Liver (tissue), 9 donors: Measurements from ENCODE around the gene FMN1. TPM values are rescaled to one million over a fixed set of nuclear protein-coding genes. Genes with fewer than 3 reads are reported as not detected.

ENCODE experiments used
- DNase-seq: peaks from one replicate; pipeline ENCODE4 v3.0.0-alpha.2; 2017; ENCODE audit warnings: low spot score
- H3K27ac ChIP-seq, 2 donors: one replicate each; pipeline ENCODE4 v1.7.0; 2013; ENCODE audit warnings: inconsistent platforms in 2 of 2, low read length in 2 of 2, control low read depth in 1 of 2, low read depth in 1 of 2, mild to moderate bottlenecking in 1 of 2
- H3K27me3 ChIP-seq, 4 donors: one replicate each; pipeline versions ENCODE4 v1.6.1 to v1.7.0; 2013; ENCODE audit warnings: low read length in 3 of 4, inconsistent platforms in 1 of 4, mild to moderate bottlenecking in 1 of 4, moderate library complexity in 1 of 4; ENCODE audit not compliant: control insufficient read depth in 4 of 4, insufficient read depth in 4 of 4
- H3K36me3 ChIP-seq, 4 donors: one replicate each; pipeline versions ENCODE4 v1.6.1 to v1.7.0; 2013; ENCODE audit warnings: low read length in 3 of 4, mild to moderate bottlenecking in 3 of 4, low read depth in 1 of 4, moderate library complexity in 1 of 4; ENCODE audit not compliant: control insufficient read depth in 4 of 4, insufficient read depth in 3 of 4
- H3K4me1 ChIP-seq, 4 donors: one replicate each; pipeline versions ENCODE4 v1.6.1 to v1.7.0; 2013; ENCODE audit warnings: low read length in 3 of 4, mild to moderate bottlenecking in 3 of 4, moderate library complexity in 1 of 4; ENCODE audit not compliant: control insufficient read depth in 4 of 4, insufficient read depth in 4 of 4
- H3K4me3 ChIP-seq, 3 donors: one replicate each; pipeline versions ENCODE4 v1.6.1 to v1.7.0; 2013; ENCODE audit warnings: low read length in 3 of 3, control low read depth in 1 of 3, low read depth in 1 of 3, mild to moderate bottlenecking in 1 of 3
- H3K9ac ChIP-seq, 2 donors: one replicate each; pipeline ENCODE4 v1.7.0; 2013; ENCODE audit warnings: low read length in 2 of 2, mild to moderate bottlenecking in 2 of 2, moderate library complexity in 2 of 2, control low read depth in 1 of 2, low read depth in 1 of 2
- H3K9me3 ChIP-seq, 4 donors: one replicate each; pipeline versions ENCODE4 v1.6.1 to v1.7.0; 2013; ENCODE audit warnings: low read length in 3 of 4; ENCODE audit not compliant: control insufficient read depth in 4 of 4
- ATF3 ChIP-seq: IDR thresholded peaks from 2 replicates; pipeline ENCODE4 v1.6.1; 2016; ENCODE audit warnings: antibody characterized with exemption
- CTCF ChIP-seq: fragments of 150-350 bp; IDR thresholded peaks from 2 replicates; pipeline ENCODE4 v1.5.1; 2017; ENCODE audit warnings: improper control_type of control experiment, low read depth, low read length; ENCODE audit not compliant: missing input control
- EGR1 ChIP-seq, 2 donors: IDR thresholded peaks; 2 replicates each; pipeline ENCODE4 v1.6.1; 2016 to 2018; ENCODE audit warnings: antibody characterized with exemption in 2 of 2, low read depth in 2 of 2
- FOXA1 ChIP-seq: IDR thresholded peaks from 2 replicates; pipeline ENCODE4 v1.6.1; 2016; ENCODE audit warnings: antibody characterized with exemption
- FOXA2 ChIP-seq: IDR thresholded peaks from 2 replicates; pipeline ENCODE4 v1.6.1; 2016; ENCODE audit warnings: antibody characterized with exemption
- GABPA ChIP-seq, 2 donors: IDR thresholded peaks in 1 of 2; conservative IDR thresholded peaks in 1 of 2; 2 replicates each; pipeline ENCODE4 v1.6.1; 2016; ENCODE audit warnings: antibody characterized with exemption in 2 of 2, mild to moderate bottlenecking in 1 of 2, moderate library complexity in 1 of 2
- HNF4A ChIP-seq, 2 donors: conservative IDR thresholded peaks; 2 replicates each; pipeline ENCODE4 v1.6.1; 2016; ENCODE audit warnings: antibody characterized with exemption in 2 of 2, mild to moderate bottlenecking in 2 of 2
- HNF4G ChIP-seq: IDR thresholded peaks from 2 replicates; pipeline ENCODE4 v1.6.1; 2016; ENCODE audit warnings: antibody characterized with exemption
- JUND ChIP-seq, 2 donors: IDR thresholded peaks; 2 replicates each; pipeline ENCODE4 v1.6.1; 2016; ENCODE audit warnings: antibody characterized with exemption in 2 of 2
- RAD21 ChIP-seq, 2 donors: IDR thresholded peaks; 2 replicates each; pipeline ENCODE4 v1.6.1; 2016; ENCODE audit warnings: antibody characterized with exemption in 2 of 2, mild to moderate bottlenecking in 2 of 2
- REST ChIP-seq: IDR thresholded peaks from 2 replicates; pipeline ENCODE4 v1.6.1; 2016; ENCODE audit warnings: antibody characterized with exemption, mild to moderate bottlenecking
- RXRA ChIP-seq, 2 donors: IDR thresholded peaks; 2 replicates each; pipeline ENCODE4 v1.6.1; 2017 to 2018; ENCODE audit warnings: antibody characterized with exemption in 2 of 2, mild to moderate bottlenecking in 1 of 2
- SP1 ChIP-seq: IDR thresholded peaks from 2 replicates; pipeline ENCODE4 v1.6.1; 2018; ENCODE audit warnings: antibody characterized with exemption, mild to moderate bottlenecking
- TAF1 ChIP-seq: conservative IDR thresholded peaks from 2 replicates; pipeline ENCODE4 v1.6.1; 2016; ENCODE audit warnings: antibody characterized with exemption, mild to moderate bottlenecking
- YY1 ChIP-seq: IDR thresholded peaks from 2 replicates; pipeline ENCODE4 v1.6.1; 2016; ENCODE audit warnings: antibody characterized with exemption, mild to moderate bottlenecking
- ZBTB33 ChIP-seq: IDR thresholded peaks from 2 replicates; pipeline ENCODE4 v1.6.1; 2016; ENCODE audit warnings: antibody characterized with exemption
- WGBS: extraction: QIAGEN DNeasy Blood & Tissue Kit; methylation state at CpG from one replicate; pipeline ENCODE4 v1.1.7; 2013; 5-methylcytosine and 5-hydroxymethylcytosine counted together
- polyA plus RNA-seq, 2 donors: library from polyadenylated mRNA; stranded (reverse) in 1 of 2; unstranded in 1 of 2; fragments of 200-250 nt in 1 of 2; fragments of >200 nt in 1 of 2; fragmentation: Nextera tagmentation in 1 of 2; extraction: Ambion mirVana in 1 of 2; gene quantifications; one replicate each; pipeline versions ENCODE4 v1.2.1 to v1.2.3, GENCODE V29; 2013 to 2015
- total RNA-seq, 2 donors: library from RNA; depleted of rRNA; stranded (reverse); fragments of >200 nt; gene quantifications; one replicate each; pipeline ENCODE4 v1.2.3, GENCODE V29; 2014
- TF ChIP-seq, protein P1 (sequence below): IDR thresholded peaks from 2 replicates; pipeline ENCODE4 v1.6.1; 2016; ENCODE audit warnings: antibody characterized with exemption
- donor health status: healthy.
- donor health status: healthy.
- donor health status: healthy.
- donor health status: healthy.
- donor health status: healthy.

Gene FMN1
- total and polyA plus RNA-seq, 4 donors = 0.21 to 5.4 (median 0.53) TPM

DNA sequence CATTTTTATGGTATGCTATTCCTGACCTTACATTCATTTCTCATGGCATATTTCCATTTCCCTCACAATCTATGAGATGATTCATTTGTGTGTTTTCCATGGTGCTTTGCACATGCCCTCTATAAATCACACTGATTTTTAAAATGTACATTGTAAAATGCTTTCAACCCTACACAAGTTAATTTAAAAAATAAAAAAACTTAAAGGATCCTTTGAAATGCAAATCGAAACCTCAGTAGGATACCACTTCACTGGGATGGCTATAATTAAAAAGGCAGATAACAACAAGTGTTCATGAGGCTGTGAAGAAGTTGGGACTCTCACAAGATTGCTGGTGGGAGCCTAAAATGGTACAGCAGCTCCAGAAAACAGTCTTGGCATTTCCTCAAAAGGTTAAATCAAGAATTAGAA, 83.5 kb downstream of the FMN1 start:
- no peak overlapping the region for H3K4me3 ChIP-seq
- no peak overlapping the region for H3K9ac ChIP-seq
- no peak for DNase-seq
- no peak for TF ChIP-seq SP1
- TF ChIP-seq GABPA (IDR thresholded peaks at IDR 0.05 in 1 of 2, conservative IDR thresholded peaks at IDR 0.05 in 1 of 2) = no peak
- TF ChIP-seq, protein P1, sequence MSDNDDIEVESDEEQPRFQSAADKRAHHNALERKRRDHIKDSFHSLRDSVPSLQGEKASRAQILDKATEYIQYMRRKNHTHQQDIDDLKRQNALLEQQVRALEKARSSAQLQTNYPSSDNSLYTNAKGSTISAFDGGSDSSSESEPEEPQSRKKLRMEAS = no peak
- TF ChIP-seq YY1 = no peak
- TF ChIP-seq REST = no peak
- no peak for TF ChIP-seq ZBTB33
- TF ChIP-seq HNF4G = no peak
- no peak for TF ChIP-seq CTCF
- TF ChIP-seq RAD21 (IDR thresholded peaks at IDR 0.05) = no peak
- TF ChIP-seq JUND (IDR thresholded peaks at IDR 0.05) = no peak
- TF ChIP-seq RXRA (IDR thresholded peaks at IDR 0.05) = no peak
- no peak for TF ChIP-seq ATF3
- TF ChIP-seq FOXA1 = no peak
- TF ChIP-seq EGR1 (IDR thresholded peaks at IDR 0.05; ENCODE audit: low read depth in 2 of 2) = no peak
- TF ChIP-seq TAF1 = no peak
- TF ChIP-seq HNF4A (conservative IDR thresholded peaks at IDR 0.05) = no peak
- no peaks in the 10 kb centered on the region for H3K36me3 ChIP-seq
- no peaks in the 10 kb centered on the region for H3K4me1 ChIP-seq
- H3K27me3 ChIP-seq = peaks cover 0 to 5% (median 0%) of the 10 kb centered on the region in 4 donors
- H3K9me3 ChIP-seq = no peaks in the 10 kb centered on the region
- H3K27ac ChIP-seq = no peak overlapping the region
- 29% methylated on average over 1 of the region's 1 CpG for WGBS

DNA sequence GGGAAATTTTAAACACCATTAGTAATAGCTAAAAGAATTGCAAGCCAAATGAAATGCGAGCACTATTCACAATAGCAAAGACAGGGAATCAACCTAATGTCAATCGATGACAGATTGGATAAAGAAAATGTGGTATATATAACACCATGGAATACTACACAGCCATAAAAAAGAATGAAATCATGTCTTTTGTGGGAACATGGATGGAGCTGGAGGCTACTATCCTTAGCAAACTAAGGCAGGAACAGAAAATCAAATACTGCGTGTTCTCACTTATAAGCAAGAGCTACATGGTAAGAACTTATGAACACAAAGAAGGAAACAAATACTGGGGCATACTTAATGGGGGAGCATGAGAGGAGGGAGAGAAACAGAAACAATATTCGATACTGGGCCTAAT, 85.2 kb downstream of the FMN1 start:
- no peaks in the 10 kb centered on the region for H3K36me3 ChIP-seq
- no peaks in the 10 kb centered on the region for H3K9me3 ChIP-seq
- no peak overlapping the region for H3K27ac ChIP-seq
- H3K27me3 ChIP-seq = peaks cover 0 to 8% (median 0%) of the 10 kb centered on the region in 4 donors
- H3K9ac ChIP-seq = no peak overlapping the region
- no peak overlapping the region for H3K4me3 ChIP-seq
- TF ChIP-seq RAD21 (IDR thresholded peaks at IDR 0.05) (no peak), FOXA2 (no peak), YY1 (no peak), EGR1 (IDR thresholded peaks at IDR 0.05; ENCODE audit: low read depth in 2 of 2) (no peak), GABPA (IDR thresholded peaks at IDR 0.05 in 1 of 2, conservative IDR thresholded peaks at IDR 0.05 in 1 of 2) (no peak), FOXA1 (no peak), REST (no peak), ZBTB33 (no peak), JUND (IDR thresholded peaks at IDR 0.05) (no peak), HNF4A (conservative IDR thresholded peaks at IDR 0.05) (no peak), SP1 (no peak)
- WGBS = 91% methylated on average over 4 of the region's 4 CpGs
- no peak for DNase-seq
- no peaks in the 10 kb centered on the region for H3K4me1 ChIP-seq
